ENCODE measurements around the gene DCAKD. TPM values are rescaled to one million over a fixed set of nuclear protein-coding genes. Genes with fewer than 3 reads are reported as not detected.

The DCAKD gene
- total RNA-seq, 1 donor from 2014 or later, result 25.9 TPM

DNA sequence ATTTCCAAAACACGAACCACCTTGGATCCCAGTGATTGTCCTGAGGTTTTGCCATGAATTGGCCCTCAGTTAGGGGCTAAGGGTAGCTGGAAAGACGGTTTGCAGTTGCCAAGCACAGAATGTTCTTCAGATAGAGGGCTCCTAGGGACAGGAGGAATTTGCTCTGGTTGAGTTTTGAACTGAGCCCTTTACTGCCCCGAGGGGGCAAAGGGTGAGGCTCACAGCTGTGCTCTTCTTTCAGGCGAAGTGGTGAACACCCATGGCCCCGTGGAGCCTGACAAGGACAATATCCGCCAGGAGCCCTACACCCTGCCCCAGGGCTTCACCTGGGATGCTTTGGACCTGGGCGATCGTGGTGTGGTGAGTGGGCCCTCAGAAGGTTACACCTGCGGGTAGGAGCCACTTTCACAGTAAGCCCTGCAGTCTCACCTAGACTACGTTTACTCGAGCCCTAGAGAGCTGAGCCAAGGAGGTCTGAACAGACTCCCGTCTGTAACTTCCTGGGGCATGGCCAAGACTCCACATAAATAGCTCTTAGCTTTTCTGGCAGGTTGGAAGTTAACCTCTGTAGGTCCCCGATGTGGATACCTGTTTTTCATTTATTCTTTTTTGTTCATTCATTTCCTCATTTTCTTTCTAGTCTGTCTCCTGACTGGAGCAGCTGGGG lies 42.1 kb upstream of the DCAKD start:
- peaks cover 83% of the 10 kb centered on the region for H3K36me3 ChIP-seq
- DNase-seq, result peak; percentile 43
- no peaks in the 10 kb centered on the region for H3K9me3 ChIP-seq (replicated peaks)
- H3K27me3 ChIP-seq (ENCODE audit: low read depth), result no peaks in the 10 kb centered on the region
- peak overlapping the region; percentile 92 for H3K27ac ChIP-seq (replicated peaks)
- TF ChIP-seq, protein P1, sequence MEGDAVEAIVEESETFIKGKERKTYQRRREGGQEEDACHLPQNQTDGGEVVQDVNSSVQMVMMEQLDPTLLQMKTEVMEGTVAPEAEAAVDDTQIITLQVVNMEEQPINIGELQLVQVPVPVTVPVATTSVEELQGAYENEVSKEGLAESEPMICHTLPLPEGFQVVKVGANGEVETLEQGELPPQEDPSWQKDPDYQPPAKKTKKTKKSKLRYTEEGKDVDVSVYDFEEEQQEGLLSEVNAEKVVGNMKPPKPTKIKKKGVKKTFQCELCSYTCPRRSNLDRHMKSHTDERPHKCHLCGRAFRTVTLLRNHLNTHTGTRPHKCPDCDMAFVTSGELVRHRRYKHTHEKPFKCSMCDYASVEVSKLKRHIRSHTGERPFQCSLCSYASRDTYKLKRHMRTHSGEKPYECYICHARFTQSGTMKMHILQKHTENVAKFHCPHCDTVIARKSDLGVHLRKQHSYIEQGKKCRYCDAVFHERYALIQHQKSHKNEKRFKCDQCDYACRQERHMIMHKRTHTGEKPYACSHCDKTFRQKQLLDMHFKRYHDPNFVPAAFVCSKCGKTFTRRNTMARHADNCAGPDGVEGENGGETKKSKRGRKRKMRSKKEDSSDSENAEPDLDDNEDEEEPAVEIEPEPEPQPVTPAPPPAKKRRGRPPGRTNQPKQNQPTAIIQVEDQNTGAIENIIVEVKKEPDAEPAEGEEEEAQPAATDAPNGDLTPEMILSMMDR (IDR thresholded peaks at IDR 0.05; ENCODE audit: borderline replicate concordance), result no peak
- H3K4me3 ChIP-seq, result peak overlapping the region; percentile 24
- intact Hi-C loops (cut with micrococcal nuclease), result no loop called here
- H3K4me1 ChIP-seq, result peaks cover 61% of the 10 kb centered on the region

GRCh38 chr17:45092911-45093430 lies 41.5 kb upstream of the DCAKD start:
- H3K9me3 ChIP-seq (replicated peaks), result no peaks in the 10 kb centered on the region
- TF ChIP-seq, protein P1 (IDR thresholded peaks at IDR 0.05; ENCODE audit: borderline replicate concordance), result no peak
- intact Hi-C loops (cut with micrococcal nuclease), result no loop called here
- peak overlapping the region; percentile 24 for H3K4me3 ChIP-seq
- DNase-seq, result peak; percentile 81
- no peaks in the 10 kb centered on the region for H3K27me3 ChIP-seq (ENCODE audit: low read depth)
- H3K36me3 ChIP-seq, result peaks cover 83% of the 10 kb centered on the region
- peaks cover 62% of the 10 kb centered on the region for H3K4me1 ChIP-seq
- peak overlapping the region; percentile 92 for H3K27ac ChIP-seq (replicated peaks)

- intact Hi-C loops (cut with micrococcal nuclease), result no loop called here
- TF ChIP-seq, protein P1 (IDR thresholded peaks at IDR 0.05; ENCODE audit: borderline replicate concordance), result no peak
- DNase-seq, result no peak
- Histone ChIP-seq H3K9me3 (replicated peaks) (no peaks in the 10 kb centered on the region), H3K4me3 (no peak overlapping the region), H3K27me3 (ENCODE audit: low read depth) (no peaks in the 10 kb centered on the region), H3K27ac (replicated peaks) (peak overlapping the region; percentile 92), H3K36me3 (peaks cover 83% of the 10 kb centered on the region), H3K4me1 (peaks cover 72% of the 10 kb centered on the region)
These were observed 40.5 kb upstream of the DCAKD start for GRCh38 chr17:45091778-45092425.

- intact Hi-C loops (cut with micrococcal nuclease), result no loop called here
- Histone ChIP-seq H3K27me3 (ENCODE audit: low read depth) (no peaks in the 10 kb centered on the region), H3K27ac (replicated peaks) (no peak overlapping the region)
These were observed 39.3 kb upstream of the DCAKD start for GRCh38 chr17:45090711-45091110.

DNA sequence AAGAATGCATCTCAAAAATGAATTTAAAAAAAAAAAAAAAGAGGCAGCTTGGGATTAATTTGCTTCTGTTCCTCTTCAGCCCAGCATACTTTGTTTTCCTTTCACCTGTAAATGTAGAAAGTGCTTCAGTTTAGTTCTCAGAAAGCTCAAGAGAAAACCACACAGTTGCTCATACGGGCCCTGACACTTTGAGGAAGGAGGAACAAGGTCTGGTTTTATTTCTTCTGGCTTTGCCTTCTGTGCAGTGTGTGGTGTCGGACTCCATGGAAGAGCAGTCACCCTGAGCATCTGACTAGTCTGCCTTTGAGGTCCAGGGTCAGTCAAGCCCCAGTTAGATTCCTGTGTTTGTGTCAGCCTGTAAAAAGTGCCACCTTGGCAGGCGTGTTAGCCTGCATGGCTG lies 37.3 kb upstream of the DCAKD start:
- peaks cover 54% of the 10 kb centered on the region for H3K4me1 ChIP-seq

More at GRCh38 chr17:45090711-45091110, 39.3 kb upstream of the DCAKD start:
- DNase-seq, result no peak
- peaks cover 83% of the 10 kb centered on the region for H3K36me3 ChIP-seq
- TF ChIP-seq, protein P1 (IDR thresholded peaks at IDR 0.05; ENCODE audit: borderline replicate concordance), result no peak
- peaks cover 68% of the 10 kb centered on the region for H3K4me1 ChIP-seq
- no peak overlapping the region for H3K4me3 ChIP-seq
- H3K9me3 ChIP-seq (replicated peaks), result no peaks in the 10 kb centered on the region

More for the DNA sequence above, 37.3 kb upstream of the DCAKD start:
- intact Hi-C loops (cut with micrococcal nuclease), result no loop called here
- no peaks in the 10 kb centered on the region for H3K27me3 ChIP-seq (ENCODE audit: low read depth)
- H3K27ac ChIP-seq (replicated peaks), result peak overlapping the region; percentile 67
- H3K9me3 ChIP-seq (replicated peaks), result no peaks in the 10 kb centered on the region
- H3K36me3 ChIP-seq, result peaks cover 83% of the 10 kb centered on the region
- DNase-seq, result no peak
- TF ChIP-seq, protein P1 (IDR thresholded peaks at IDR 0.05; ENCODE audit: borderline replicate concordance), result no peak
- no peak overlapping the region for H3K4me3 ChIP-seq
